Posterior cingulate gyrus (tissue), 11 donors: ENCODE data around the gene RAE1.

ENCODE experiments used
- DNase-seq, 10 donors: peaks; one replicate each; pipeline versions ENCODE4 v3.0.0 to v3.0.0-alpha.2; 2020 to 2021; ENCODE audit warnings: mixed read lengths in 3 of 10
- intact Hi-C: fragments of 100-400 bp; cut with DNase I; formaldehyde crosslinking; loops from one replicate; pipeline ENCODE4 v1.15.1; 2023

Gene RAE1

DNA sequence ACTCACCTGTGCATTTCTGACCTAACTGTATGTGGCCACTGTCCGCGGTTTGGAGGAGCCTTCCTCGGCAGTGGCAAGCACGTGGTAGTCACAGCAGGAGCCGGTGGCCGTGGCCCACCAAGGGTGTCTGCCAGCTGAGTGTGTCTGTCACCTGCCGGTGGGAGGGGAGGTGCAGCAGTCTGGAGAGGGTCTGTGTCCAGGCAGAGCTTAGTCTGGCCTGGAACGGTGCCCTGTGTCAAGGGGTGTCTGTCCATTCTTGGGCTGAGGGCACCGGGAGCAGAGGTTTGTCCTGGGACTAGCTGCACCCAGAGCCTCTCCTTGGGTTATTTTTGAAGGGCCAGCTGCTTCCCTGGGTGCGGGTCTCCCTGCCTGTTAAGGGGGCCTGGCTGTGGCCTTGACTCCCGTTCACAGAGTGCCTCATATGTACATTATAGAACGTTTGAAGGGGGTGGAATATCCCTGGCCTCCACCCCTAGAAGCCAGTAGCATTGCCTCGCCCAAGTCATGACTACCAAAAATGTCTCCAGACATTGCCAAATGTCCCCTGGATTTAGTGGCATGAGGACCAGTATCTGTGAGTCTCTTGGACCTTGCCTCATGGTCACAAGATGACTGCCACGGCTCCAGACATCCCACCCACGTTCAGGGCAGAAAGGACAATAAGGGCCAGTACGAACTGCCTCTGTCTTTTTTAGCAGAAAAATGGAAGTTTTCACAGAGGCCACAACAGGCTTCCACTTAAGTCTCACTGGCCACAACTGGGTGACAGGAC, 45.3 kb downstream of the RAE1 start:
- intact Hi-C loops, result no loop called here
- DNase-seq, result peak in 5 of 10 donors; percentile 5 to 81 (median 44)

DNA sequence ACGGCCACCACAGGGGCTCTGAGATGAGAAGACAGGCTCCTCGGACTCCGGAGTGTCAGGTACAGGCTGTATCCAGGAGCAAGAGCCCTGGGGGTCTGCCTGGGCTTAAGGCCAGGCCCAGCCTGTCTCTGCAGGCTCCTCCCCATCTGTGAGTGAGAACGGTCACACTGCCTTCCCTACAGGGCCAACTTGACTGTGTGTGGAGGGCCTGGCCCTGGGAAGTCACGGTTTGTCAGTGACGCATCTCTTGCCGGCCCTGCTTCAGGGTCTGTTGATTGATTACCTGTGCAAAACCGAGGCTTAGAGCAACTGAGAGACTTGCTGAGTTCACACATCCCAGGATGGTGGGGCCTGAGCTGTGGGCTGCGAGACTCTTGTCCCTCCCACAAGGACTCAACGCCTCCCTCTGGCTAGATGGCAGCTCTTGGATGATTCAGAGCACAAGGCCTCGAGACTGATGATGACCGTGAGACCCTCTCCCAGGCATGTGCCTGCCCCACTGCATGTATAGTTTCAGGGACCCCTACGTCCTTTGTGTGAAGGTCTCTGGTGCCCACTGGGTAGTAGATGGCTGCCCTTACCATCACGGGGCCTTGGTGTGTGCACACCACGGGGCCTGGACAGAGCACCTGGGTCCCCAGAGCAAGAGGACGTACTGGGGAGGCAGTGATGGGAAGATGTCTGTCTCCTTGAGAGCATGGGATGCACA, 46.1 kb downstream of the RAE1 start:
- DNase-seq, result peak in 5 of 10 donors; percentile 4 to 77 (median 52)
- intact Hi-C loops, result no loop called here

DNA sequence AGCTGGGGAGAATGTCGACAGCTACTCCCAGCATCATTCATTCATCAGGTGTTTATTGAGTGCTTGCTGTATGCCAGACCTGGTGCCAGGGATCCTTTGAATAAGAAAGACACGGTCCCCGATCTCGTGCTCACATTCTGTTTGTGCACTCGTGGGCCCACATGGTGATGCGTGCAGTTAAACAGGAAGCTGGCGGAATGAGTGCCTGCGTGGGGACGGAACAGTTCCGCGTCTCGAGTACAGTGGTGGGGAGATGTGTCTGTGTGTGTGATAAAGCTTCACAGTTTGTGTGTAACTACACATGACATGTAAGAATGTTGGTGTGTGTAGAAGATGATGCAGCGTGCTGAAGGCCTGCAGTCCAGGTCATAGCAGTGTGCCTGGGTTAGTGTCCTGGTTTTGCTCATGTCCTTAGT, 46.6 kb downstream of the RAE1 start:
- intact Hi-C loops, result loop anchor here (2.0 kb wide), 1 partner anchor 43 kb away; no protein-coding TSS in a partner anchor
- peak in 4 of 10 donors; percentile 25 to 84 (median 76) for DNase-seq

DNA sequence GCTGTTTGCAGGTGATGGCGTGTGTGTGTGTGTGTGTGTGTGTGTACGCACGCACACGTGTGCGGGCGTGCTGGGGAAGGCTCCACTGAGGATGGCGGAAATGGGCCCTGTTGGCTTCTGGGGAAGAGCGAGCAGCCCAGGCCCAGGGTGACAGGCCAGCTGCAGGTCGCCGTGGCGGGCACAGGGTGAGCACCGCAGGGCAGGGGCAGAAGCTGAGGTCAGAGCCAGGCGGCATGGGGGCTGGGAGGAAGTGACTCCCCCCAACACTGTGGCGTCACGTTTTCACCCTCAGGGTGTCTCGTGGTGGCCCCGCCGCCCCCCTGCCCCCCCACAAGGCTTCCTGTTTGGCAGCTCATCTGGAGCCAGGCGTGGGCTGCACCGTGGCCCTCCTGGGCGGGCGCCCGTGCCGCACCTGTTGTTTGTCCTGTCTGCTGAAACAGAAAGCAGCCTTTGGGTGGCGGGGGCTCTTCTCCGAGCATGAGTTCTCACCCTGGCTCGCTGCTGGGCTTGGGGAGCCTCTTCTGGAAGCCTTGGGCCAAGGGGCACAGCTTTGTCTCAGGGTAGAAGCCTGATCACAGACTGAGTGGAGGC, 47.3 kb downstream of the RAE1 start:
- intact Hi-C loops, result loop anchor here (2.0 kb wide), 1 partner anchor 42 kb away; no protein-coding TSS in a partner anchor
- DNase-seq, result peak in 4 of 10 donors; percentile 18 to 83 (median 66)

DNA sequence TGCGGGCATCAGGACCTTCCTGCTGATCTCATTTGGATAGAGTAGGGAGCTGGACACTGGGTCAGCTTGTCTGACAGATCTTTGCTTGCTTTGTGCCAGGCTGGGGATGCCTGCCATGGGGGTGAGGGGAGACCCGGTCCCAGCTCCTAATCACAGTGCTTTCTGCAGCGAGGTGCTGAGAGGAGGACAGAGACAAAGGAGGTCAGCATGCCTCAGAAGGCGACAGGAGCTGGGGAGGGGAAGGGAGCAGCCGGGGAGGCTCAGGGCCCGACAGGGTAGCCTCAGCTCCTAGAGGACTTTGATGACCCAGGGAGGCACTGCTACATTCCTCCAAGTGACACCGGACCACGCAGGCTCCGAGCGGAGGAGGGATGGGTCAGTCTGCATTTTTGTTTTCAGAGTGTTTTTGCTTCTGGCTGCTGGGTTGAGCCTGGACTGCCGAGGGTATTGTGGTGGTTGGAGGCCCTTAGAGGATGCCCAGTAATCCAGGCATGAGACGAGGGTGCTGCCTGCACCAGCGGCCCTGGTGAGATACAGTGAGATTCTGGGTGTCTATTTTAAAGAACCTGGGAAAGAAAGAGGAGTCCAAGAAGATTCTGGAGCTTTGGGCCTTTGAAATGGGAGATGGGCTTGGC, 48.0 kb downstream of the RAE1 start:
- intact Hi-C loops, result loop anchor here (2.0 kb wide), 1 partner anchor 42 kb away; no protein-coding TSS in a partner anchor
- DNase-seq, result peak in 4 of 10 donors; percentile 22 to 74 (median 66)

DNA sequence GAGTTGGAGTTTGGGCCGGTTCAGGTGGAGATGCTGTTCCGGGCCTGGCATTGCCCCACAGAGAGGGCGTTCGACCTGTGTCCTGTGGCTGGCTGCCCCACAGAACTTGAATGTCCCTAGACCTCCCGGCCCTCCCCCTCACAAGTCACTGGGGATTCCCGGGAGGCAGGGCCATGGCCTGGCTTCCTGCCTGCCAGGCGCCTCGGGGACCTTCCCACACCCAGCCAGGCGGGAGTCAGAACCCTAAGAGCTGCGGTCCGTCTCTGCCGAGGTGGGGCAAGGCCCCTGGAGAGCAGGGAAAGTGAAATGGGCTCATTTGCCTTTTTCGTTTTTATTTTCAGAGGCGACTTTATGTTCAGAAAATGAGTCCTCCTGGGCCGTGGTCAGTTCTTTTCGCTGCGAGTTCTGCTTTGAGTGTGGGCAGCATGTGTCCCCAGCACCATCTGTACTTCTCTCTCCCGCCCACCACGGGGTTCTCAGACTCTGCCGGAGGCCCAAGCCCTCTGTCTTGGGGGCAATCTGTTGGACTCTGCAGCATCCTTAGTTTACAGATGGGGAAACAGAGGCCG, 48.6 kb downstream of the RAE1 start:
- peak in 4 of 10 donors; percentile 28 to 88 (median 76) for DNase-seq
- intact Hi-C loops, result loop anchor here (2.0 kb wide), 1 partner anchor 41 kb away; no protein-coding TSS in a partner anchor

DNA sequence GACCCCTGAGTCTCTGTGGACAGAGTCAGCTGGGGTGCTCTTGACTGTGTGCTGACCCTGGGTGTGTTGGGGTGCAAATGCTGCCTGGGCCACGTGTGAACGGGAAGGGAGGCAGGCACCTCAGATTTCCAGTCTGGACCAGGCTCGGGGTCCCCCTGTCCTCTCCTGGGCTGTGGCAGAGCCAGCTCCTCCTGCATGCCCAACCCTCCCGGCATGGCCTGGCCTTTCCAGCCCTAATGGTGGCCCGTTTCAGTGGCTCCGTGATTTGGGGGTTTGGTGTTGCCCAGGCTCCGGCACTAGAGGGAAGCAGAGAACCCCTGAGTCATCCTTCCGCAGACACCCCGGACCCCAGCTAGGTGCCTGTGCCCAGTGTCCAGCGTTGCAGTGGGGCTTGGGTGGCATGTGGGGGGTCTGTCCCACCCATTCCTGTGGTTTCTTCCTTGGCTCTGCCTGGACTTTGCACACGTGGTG, 49.2 kb downstream of the RAE1 start:
- intact Hi-C loops, result no loop called here
- DNase-seq, result peak in 4 of 10 donors; percentile 22 to 86 (median 72)

DNA sequence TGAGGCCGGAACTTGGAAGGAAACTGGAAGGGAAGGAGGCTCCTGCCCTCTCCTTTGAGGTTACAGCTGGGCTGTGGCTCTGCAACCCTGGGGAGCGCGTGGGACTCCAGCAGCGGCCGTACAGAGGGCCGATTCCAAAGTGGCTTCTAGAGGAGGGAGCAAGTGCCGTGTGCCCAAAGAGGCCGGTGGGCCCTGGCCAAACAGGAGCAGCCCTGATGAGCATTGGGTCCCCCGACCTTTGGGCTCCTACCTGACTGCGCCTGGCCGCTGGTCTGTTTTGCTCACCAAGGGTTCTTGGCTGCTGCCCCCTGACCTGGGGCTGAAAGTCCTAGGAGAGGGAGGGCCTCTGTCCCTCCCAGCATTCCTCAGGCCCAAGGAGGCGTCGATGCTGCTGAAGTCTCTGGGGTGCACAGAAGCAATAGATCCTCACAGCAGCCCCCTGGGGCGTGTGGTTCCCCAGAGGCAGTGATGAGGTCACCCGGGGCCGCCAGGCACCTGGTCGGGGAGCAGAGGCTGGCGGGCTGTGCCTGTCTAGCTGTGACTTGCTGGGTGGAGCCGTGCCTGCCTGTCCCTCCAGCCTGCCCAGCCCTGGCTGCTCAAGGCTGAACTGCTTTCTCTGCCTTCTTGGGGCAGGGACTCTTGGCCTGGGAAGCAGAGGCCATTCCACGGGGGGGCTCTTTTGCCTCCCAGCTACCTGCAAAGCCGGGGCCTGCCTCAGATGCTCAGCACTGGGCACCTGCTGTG, 49.9 kb downstream of the RAE1 start:
- DNase-seq, result peak in 3 of 10 donors; percentile 18 to 85 (median 80)
- intact Hi-C loops, result no loop called here

DNA sequence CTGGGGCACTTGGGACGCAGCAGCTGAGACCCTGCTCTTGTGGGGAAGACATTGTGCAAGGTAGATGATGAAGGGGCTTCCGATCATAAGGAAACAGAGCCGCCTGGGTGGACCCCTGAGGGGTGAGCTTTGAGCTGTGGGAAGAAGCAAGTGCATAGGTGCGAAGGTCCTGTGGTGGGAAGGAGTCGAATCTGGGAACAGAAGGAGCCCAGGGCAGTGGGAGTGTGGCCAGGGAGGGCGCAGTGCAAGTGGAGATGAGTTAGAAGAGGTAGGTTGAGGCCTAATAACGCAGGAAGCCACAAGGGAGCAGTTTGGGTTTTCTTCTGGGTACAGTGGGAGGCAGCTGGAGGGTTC, 50.5 kb downstream of the RAE1 start:
- intact Hi-C loops, result no loop called here
- DNase-seq, result peak in 2 of 10 donors; percentile 1 to 64

DNA sequence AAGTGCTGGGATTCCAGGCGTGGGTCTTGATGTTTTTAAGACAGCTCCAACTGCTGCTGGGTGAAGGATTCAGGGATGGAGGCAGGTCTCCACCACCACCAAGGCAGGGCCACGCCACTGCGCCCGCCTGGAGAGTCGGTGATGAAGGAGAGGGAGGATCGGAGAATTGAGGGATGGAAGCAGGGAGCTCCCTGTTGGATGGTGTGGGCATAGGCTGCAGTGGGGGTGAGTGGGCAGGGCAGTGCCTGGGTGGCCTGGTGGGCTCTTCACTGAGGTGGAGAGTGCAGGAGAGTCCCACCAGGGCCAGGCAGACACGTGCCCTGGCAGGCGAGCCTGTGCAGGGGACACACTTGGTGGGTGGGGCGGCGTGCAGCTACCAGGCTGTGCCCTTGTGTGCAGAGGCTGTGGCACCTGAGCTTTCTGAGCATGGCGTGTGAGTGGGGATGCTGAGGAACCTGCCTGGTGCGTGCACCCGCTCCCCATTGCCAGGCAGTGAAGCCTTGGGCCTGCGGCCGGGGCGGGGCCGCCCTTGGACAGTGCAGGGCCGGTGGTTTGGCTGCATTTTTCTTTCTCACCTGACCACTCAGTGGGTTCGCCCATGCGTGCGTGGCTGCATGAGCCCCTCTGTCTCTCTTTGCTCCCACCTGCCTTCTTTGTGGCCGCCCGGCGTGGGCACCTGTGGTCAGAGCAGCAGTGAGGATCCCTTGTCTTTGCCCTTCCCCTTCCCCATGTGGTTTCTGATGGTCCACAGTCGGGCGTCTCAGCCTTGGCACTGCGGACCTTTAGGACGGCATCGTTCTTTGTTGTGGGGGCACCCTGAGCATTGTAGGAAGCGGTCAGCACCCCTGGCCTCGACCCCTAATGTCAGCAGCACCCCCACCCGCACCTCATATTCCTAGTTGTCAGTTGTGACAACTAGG, 51.4 kb downstream of the RAE1 start:
- peak in 4 of 10 donors; percentile 19 to 76 (median 63) for DNase-seq
- intact Hi-C loops, result no loop called here

DNA sequence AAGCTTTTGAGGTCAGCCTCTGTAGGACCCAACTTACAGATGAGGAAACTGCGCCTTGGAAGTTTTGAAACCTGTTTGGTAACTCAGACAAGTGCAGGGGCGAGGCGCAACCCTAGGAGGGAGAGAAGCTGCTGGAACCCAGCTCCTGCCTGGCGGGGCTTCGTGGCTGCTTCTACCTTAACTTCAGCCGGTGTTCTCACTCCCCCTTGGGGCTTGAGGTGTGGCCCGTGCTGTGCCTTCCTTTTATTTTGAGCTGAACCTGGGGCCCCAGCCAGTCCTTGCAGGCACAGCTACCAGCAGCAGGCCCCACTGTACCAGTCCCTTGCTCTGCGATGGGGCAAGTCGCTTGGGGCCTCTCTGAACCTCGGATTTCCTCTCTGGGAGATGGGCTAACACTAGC, 52.2 kb downstream of the RAE1 start:
- peak in 4 of 10 donors; percentile 7 to 57 (median 20) for DNase-seq
- intact Hi-C loops, result no loop called here

DNA sequence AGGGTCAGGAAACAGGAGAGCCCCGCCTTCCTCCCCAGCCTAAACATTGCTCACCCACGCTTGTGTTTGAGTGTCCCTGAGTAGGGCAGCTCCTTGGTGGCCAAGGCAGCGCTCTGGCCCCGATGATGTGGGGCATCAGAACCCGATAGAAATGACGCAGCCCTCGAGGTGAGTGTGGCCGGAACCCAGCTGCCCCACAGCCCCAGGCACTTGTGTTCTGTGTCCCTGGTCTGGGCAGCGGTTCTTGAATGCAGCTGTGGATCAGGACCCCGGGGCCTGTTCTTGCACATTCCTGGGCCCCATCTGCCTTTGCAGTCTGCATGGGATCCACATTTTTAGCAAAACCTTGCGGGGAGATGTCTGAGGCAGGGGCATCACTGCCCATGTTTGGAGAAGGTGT, 53.0 kb downstream of the RAE1 start:
- intact Hi-C loops, result no loop called here
- DNase-seq, result peak in 4 of 10 donors; percentile 12 to 77 (median 58)

DNA sequence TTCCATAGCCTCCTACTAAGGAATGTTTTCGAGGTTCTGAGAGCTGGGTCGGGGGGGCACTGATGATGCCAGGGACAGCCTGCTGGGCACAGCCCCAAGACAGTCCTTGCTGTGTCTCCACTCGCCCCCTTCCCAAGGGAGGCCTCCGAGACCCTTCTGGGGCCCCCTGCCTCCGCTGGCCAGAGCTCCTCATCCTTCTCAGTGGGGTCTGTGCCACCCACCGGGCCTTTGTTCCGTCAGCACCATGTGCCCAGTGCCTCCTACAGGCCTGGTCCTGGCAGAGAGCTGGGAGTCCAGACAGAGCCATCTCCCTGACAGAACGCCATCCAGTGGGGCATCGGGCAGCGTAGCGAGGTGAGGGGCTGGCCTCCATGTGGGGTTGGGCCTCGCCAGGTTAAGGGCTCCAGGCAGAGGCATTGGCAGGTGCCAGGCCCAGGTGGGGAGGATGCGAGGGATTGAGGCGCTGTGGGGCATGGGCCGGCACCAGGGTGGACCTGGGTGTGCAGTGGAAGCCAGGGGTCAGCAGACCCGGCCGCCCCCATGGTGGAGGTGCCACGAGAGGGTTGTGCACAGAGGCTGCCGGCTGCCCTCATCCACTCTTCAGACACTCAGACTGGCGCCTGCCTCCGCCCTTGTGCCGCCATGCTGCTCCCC, 53.5 kb downstream of the RAE1 start:
- peak in 4 of 10 donors; percentile 24 to 85 (median 72) for DNase-seq
- intact Hi-C loops, result no loop called here

DNA sequence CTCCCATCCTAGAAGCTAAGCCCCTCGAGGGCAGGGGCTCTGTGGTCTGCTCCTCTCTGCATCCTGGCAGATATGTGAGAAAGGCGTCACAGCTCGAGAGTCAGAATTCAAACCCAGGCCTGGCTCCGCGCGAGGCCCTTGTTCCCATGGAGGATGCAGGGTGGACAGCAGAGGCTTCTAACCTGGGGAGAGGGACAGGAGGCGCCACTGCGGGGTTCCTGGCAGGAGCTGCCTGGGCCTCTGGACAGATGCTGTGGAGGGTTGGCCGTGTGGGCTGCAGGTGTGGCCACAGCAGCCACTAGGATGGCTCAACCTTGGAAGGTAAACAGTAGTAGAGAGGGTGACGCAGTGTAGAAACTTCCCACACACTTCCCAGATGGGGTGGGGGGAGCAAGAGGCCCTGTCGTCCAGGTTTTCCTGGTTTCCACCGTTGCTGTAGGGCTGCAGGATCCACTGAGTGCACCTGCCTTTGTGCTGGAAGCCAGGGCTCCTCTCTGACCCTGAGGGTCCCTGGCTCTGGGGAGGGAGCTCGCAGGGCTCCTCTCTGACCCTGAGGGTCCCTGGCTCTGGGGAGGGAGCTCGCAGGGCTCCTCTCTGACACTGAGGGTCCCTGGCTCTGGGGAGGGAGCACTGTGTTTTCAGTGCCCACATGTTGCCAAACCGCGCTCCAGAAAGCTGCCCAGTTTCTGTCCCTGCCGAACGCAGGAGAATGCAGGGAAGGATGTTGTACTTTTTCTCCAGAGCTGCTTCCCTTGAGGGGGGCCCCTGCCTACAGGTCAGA, 54.4 kb downstream of the RAE1 start:
- intact Hi-C loops, result no loop called here
- DNase-seq, result peak in 4 of 10 donors; percentile 4 to 67 (median 48)

DNA sequence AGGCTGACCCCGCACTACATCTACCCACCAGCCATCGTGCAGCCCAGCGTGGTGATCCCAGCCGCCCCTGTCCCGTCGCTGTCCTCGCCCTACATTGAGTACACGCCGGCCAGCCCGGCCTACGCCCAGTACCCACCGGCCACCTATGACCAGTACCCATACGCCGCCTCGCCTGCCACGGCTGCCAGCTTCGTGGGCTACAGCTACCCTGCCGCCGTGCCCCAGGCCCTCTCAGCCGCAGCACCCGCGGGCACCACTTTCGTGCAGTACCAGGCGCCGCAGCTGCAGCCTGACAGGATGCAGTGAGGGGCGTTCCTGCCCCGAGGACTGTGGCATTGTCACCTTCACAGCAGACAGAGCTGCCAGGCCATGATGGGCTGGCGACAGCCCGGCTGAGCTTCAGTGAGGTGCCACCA, 56.5 kb downstream of the RAE1 start:
- intact Hi-C loops, result no loop called here
- peak in 4 of 10 donors; percentile 26 to 85 (median 74) for DNase-seq

DNA sequence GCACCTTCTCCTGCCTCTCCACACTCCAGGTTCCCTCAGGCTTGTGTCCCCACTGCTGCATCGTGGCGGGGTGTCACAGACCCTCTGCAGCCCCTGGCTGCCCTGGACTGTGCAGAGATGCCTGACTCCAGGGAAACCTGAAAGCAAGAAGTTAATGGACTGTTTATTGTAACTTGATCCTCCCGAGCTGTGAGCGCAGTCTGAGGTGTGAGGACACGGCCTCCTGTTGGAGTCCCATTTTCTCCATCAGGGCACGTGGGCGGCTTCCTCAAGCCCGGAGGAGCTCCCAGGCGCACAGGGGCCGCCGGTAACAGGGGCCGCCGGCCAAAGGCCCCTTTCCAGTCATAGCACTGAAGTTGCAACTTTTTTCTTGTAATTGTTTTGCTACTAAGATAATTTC, 57.1 kb downstream of the RAE1 start:
- intact Hi-C loops, result no loop called here
- peak in 1 of 10 donors; percentile 61 for DNase-seq
